Loucy (cell line): ENCODE data around the gene FAM9C.

Experiments
- CTCF ChIP-seq: fragments of 200-600 bp; sonication (generic); conservative IDR thresholded peaks from 2 replicates; pipeline ENCODE4 v1.5.1; 2014; ENCODE audit warnings: mild to moderate bottlenecking, antibody characterized with exemption, low read length
- EZH2phosphoT487 ChIP-seq: fragments of 200-600 bp; IDR thresholded peaks from 2 replicates; pipeline ENCODE4 v1.6.1; 2018; ENCODE audit warnings: antibody characterized with exemption, mild to moderate bottlenecking, moderate library complexity, borderline replicate concordance

- no peak for TF ChIP-seq CTCF
- no peak for TF ChIP-seq EZH2phosphoT487
Measured at GRCh38 chrX:13090339-13091110, 46.1 kb upstream of the FAM9C start.
